HG02870 (cell line): ENCODE data around the gene C2orf81.
"Not testable (repeated sequence)": the region's sequence is repeated elsewhere in the genome, so short reads cannot be mapped to it uniquely, and the experiment has no call there.

Experiments used
- ATAC-seq: cut with Tn5 transposase; IDR thresholded peaks from one replicate; pipeline ENCODE4 v1.9.1; 2021; ENCODE audit warnings: mild to moderate bottlenecking, moderate library complexity; ENCODE audit not compliant: unreplicated experiment

The C2orf81 gene

DNA sequence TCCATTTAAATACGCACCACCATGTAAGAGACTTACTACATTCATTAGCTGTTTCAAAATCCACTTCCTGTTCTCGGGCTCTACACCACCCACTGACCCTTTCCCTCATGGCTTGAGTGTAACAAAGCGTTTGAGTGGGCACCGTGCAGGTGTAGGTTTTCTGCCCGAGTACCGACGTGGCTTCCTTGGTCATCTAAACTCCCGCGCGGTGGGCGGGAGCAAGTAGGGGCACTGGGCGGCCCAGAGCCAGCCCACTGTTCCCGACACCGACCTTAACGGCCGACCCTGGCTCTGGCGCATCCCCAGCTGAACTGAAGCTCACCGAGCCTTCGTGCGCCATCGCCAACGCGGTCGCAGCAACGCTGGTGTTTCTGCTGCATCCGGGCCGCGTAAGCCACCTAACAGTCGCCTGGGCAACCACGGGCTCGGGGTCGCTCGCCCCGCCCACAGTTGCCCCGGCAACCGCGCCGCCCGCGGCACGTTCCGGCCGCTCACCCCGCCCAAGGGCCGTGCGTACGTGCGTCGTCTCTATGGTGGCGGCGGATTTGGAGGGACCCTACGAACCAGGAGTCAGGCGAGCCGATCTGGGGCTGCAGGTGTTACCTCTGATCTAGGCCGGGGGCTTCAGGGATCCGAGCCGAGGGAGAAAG lies at the start of gene C2orf81, which contains the start of gene WDR54:
Gene C2orf81 (minus strand): TSS at position 399 of the 650 bp plus-strand sequence. CDS start 59 bp downstream, at position 340.
Gene WDR54 (plus strand): TSS at position 510 of the 650 bp plus-strand sequence. CDS start 424 bp downstream, outside the sequence.
- ATAC-seq = peak; percentile 92

DNA sequence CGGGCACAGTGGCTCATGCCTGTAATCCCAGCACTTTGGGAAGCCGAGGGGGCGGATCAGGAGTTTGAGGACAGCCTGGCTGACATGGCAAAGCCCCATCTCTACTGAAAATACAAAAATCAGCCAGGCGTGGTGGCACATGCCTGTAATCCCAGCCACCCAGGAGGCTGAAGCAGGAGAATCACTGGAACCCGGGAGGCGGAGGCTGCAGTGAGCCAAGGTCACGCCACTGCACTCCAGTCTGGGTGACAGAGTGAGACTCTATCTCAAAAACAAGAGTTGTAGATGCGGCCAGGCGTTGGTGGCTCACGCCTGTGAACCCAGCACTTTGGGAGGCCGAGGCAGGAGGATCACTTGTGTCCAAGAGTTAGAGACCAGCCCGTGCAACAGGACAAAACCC lies 49.3 kb upstream of the C2orf81 start:
- ATAC-seq = not testable (repeated sequence)

DNA sequence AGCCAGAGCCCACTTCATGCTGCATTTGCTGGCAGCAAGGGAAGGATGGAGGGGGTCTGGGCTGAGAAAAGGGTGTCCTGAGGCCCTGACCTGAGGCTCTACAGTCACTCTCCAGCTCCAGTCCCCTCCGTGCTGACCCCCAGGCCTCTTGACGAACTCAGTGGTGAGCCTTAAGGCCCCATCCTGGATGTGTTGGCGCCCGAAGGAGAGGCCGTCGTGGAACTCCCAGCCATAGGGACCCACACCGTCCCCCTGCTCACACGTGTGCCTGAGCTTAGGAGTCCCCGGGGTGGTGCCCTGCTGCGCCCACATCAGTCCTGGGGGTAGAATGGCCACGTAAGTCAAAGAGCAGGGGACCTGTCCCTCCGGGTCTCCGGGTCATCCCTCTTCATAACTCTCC lies 43.0 kb upstream of the C2orf81 start:
- no peak for ATAC-seq

DNA sequence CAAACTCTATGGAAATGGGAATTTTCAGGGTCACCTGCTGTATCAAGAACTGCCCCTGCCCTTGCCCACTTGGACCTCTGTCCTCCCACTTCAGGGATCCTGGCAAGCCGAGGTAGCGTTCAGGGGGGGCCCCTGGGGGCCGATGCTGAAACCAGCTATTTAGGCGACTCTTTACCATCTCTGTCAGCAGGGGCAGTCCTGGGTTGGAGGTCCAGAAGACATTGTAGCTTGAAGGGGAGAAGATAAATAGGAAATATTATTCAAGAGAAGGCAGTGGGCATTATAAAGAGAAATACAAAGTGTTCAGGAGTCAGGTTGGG lies 41.3 kb upstream of the C2orf81 start:
- ATAC-seq = no peak

DNA sequence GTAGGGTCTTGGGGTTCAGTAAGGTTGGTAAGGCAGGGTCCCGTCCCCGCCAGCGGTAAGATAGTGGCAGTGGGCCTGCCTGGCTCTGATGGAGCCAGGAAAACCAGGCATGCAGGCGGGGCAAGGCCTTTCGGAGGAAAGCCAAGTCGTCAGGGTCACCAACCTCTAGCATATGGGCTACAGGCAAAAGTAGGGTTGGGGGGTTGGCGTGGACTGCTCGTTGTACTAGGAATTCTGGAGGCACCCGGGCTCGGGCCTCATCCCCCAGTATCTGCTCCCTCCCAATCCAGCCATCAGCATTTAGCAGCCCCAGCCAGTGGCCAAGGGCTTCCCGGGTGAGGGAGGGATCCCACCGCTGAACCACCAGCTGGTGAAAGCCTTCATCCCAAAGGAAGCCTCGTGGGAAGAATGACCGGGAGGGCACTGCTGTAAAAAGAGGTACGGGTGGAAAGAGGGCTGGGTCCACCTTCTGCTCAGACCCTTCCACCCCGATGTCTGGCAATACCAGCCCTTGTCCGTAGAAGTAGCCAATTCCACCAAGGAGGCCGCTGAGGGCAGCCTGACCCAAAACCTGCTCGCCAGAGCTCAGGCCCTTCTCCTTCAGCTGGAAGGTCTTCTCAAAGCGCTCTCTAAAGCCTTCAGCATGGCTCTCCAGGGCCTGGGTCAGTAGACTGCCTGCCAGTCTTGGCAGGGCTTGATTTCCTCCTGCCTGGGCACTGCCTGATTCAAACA lies 40.8 kb upstream of the C2orf81 start:
- no peak for ATAC-seq

DNA sequence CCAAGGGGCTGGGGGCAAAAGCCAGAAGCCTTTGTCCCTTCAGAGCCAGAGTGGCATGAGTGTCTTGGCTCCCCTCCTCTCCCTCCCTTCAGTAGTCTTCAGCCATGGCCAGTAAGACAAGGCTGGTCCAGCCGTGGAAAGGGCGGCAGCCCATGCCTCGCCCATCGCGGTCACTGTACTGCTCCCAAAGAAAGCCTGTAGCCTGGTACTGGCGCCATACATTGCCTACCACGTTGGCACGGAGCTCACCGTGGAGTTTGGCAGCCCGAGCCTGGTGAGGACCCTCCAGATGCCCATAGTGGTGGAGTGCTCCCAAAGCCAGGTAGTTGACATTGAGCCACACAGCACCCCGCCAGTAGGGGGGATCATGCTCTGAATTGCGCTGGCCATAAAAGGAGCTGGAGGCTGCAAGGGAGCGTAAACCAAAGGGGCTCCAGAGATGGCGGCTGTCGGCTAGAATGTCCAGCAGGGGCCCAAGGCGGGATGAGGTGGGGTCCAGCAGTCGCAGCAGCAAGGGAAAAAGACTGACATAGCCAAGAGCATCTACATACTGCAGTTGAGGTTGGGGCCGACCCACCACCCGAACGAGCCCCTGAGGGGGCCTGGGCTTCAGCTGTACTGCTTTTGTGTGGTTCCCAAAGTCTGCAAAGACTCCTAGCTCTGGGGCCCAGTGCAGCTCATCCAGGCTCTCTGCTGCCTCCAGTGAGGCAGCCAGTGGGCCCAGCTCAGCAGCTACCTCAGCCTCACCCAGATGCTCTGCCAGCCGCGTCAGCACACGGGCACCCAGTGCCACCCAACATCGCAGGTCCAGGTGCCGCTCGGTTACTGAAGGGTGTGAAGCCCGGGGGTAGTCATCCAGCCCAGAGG lies 40.0 kb upstream of the C2orf81 start:
- no peak for ATAC-seq

DNA sequence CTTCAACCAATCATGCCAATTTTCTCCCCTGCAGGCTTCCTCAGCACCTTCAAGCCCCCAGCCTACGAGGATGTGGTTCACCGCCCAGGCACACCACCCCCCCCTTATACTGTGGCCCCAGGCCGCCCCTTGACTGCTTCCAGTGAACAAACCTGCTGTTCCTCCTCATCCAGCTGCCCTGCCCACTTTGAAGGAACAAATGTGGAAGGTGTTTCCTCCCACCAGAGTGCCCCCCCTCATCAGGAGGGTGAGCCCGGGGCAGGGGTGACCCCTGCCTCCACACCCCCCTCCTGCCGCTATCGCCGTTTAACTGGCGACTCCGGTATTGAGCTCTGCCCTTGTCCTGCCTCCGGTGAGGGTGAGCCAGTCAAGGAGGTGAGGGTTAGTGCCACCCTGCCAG lies 38.8 kb upstream of the C2orf81 start:
- not testable (repeated sequence) for ATAC-seq

DNA sequence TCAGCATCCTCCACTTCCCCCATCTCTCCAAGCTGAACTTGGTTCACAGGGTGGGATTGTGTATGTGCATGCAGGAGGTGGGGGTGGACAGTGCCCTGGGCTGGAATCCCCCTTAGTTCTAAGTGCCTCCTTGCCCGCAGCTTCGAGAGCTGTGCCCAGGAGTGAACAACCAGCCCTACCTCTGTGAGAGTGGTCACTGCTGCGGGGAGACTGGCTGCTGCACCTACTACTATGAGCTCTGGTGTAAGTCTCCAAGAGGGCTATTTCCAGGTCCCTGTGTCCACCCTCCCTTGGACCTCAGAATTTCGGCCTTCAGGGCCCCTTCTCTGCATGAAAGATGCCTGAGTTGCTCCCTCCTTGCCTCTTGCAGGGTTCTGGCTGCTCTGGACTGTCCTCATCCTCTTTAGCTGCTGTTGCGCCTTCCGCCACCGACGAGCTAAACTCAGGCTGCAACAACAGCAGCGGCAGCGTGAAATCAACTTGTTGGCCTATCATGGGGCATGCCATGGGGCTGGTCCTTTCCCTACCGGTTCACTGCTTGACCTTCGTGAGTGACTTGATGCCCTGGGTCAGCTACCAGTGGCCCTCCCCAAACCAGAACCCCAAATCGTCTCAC lies 38.2 kb upstream of the C2orf81 start:
- ATAC-seq = not testable (repeated sequence)

DNA sequence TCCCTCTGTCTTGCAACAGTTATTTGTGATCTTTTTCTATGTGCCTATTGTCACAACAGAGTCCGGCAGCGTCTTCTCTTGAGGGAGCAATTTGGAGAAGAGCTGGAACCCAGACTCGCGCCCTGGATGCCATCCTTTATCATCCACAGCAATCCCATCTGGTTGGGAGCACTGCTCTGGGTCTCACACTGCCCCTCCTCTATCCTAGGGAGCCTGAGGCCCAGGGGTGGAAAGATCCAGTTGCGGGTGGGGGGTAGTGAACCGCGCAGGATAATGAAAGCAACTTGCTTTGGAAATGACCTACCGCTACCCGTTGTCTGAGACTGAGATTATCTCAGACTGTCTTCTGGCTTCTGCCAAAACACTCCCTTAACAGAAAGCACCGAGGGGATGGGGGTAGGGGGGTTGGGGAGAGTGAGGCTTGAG lies 37.5 kb upstream of the C2orf81 start:
- no peak for ATAC-seq

DNA sequence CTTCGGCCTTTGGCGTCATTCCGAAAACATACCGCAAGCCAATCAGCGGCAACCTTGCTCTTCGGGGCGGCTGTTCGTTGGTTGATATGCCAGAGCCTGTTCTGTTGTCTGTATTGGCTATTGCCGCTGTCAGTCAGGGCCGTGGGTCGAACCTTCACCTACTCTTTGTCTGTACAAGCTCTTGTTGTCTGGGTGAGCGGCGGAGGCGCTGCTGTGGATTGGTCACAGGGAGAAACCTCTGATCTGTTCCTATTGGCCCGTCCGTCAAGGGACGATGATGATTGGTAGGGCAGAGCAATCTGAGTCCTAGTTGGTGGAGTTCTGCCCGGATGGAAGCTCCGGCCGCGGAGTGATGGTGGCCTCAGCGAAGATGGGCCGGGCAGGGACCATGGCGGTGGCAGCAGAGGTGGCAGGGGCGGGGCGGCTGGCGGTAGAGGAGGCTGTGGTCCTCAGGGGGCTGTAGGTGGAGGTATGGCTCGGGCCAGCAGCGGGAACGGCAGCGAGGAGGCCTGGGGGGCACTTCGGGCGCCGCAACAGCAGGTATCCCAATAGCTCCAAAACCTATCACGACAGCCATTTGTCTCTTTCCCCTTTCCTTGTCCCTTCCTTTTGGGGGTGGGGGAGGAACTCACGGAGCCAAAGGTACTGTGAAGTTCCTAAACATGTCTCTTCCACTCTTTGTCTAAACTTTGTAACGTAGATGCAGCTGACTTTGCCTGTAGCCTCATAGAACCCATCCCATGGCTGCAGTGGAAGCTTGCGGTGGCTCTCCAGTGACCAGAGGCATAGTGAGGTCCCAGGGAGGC lies 36.9 kb upstream of the C2orf81 start, which contains the start of gene WBP1:
Gene WBP1 (plus strand): TSS at position 307 of the 806 bp plus-strand sequence. CDS start 165 bp downstream, at position 472.
- ATAC-seq = peak; percentile 82

DNA sequence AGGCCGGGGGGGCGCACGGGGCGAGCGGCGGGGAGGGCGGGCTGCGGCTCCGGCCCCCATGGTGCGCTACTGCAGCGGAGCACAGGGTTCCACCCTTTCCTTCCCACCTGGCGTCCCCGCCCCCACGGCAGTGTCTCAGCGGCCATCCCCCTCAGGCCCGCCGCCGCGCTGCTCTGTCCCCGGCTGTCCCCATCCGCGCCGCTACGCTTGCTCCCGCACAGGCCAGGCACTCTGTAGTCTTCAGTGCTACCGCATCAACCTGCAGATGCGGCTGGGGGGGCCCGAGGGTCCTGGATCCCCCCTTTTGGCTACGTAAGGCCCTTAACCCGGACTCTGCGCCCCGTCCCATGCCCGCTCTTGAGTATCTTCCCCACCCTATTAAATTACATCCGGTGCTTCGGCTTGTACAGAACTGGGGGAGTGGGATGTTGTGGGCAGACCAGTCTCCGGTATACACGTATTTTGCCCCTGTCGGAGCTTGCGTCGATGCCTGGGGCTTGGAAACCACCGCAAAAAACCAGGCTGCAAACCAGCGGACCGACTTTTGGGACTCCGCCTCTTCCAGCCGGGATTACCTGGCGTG lies 36.2 kb upstream of the C2orf81 start:
- peak; percentile 31 for ATAC-seq

DNA sequence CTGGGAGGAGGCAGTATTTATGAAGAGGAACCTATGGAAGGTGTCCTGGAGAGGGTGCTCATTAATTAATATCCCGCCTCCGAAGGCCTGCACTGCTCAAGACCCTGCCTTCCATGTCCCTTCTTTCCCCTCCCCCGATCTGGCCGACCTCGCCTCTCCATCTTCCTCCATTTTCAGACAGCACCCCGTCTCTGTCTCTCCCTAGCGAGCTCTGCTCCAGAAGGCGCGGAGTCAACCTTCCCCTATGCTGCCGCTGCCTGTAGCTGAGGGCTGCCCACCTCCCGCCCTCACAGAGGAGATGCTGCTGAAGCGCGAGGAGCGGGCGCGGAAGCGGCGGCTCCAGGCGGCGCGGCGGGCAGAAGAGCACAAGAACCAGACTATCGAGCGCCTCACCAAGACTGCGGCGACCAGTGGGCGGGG lies 35.7 kb upstream of the C2orf81 start:
- no peak for ATAC-seq

DNA sequence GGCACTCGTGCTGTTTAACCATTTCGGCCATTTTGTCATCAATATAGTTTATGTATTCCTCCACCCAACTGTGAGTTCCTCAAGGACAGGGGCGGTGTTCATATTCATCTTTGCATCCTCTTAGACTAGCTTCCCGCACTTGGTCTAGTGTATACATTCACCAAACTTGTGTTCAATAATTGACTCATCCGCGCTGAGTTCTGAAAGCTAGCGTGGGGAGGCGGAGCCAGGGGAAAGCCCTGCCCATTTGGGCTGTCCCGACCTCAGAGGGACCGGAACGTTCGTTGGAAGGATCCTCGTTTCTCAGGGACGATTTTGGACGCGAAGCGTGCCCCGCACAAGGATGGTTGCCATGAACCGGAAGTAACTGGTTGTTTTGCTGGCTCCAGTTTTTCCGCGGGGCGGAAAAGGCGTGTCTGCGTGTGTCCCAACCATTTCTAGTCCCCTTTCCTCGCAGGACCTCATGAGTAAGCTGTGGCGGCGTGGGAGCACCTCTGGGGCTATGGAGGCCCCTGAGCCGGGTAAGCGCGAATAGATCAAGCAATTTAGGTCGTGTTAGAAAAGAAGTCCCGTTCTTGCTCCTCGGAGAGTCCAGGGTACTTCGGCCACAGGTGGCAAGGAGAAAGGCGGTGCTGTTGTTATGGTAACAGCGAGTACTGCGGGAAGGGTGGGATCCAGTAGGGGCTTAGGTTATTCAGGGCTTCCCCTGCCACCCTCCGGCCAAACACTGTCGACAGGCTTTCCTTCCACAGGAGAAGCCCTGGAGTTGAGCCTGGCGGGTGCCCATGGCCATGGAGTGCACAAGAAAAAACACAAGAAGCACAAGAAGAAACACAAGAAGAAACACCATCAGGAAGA lies 33.5 kb upstream of the C2orf81 start, which contains the start of gene INO80B:
Gene INO80B (plus strand): TSS at position 434 of the 858 bp plus-strand sequence. CDS start 30 bp downstream, at position 464.
- ATAC-seq = peak; percentile 32

DNA sequence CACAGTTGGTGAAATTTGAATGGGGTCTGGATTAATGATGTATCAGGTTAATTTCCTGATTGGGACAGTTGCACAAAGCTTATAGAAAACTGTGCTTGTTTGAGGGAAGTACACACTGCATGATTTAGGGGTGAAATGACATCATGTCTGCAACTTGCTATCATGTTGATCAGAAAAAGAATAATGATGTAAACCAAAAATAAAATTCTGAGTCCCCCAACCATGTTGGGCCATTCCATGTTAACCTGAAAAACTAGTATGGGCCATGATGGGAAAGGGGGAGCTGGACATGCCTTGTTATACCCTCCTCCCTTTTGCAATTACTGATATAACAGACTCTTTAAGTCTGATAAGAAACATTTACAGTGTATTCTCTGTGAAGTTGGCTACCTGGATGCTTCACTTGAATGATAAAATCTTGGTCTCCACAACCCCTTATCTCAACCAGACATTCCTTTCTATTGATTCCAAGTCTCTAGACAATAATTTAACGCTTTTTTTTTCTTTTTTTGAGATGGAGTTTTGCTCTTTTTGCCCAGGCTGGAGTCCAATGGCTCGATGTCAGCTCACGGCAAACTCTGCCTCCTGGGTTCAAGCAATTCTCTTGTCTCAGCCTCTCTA lies 29.3 kb upstream of the C2orf81 start:
- ATAC-seq = no peak

DNA sequence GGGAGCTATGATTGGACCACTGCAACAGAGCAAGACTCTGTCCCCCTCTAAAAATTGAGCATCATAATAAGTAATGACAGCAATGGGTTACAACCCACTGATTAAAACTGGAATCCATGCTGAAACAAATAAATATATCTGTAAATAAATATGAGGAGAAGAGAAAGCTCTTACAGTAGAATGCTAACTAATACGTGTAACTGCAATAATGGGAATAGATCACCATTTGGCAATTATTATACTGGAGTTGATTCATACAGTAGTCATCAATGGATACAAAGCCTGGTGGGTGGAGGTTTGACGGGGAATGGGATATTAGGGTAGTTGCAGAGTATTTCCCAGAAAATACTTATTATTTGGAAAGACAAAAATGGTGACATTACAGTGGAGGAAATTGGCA lies 27.4 kb upstream of the C2orf81 start:
- no peak for ATAC-seq

DNA sequence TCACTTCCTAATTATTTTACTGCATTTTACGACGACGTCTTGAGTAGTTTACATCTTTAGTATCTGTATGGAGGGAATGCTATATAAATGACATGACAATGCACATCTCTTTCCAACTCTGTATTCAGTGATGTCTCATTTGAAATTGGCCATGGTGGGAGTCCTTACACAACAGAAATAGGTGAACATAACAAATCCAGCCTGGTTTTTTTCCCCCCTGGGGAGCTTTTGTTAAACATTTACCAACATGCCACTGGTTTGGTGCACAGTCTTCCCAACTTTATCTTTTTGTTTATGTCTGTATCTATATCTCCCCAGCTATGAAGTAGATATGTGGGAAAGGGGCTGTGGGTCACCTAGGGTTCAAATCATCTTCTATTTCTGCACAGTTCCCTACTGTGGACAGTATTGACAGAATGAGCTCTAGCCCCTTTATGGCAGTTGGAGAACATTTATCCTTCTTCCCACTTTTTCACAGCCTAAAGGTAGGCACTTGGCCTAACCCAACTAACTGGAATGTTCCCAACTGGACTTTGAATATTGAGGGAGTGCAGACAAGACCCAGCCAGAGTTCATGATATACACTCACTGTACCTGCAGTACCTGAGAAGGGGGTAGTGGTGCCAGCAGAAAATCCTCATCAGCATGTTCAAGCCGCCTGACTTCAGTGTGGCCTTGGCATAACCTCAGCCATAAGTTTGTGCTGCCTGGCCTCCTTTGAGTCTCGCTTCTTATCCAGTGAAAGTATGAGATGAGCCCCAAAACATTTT lies 26.0 kb upstream of the C2orf81 start:
- ATAC-seq = no peak
